ENCODE data around the gene FNBP1.

FNBP1 gene

GRCh38 chr9:129871046-129871445 lies 171.9 kb downstream of the FNBP1 start:
- DNase-seq: no peak

DNA sequence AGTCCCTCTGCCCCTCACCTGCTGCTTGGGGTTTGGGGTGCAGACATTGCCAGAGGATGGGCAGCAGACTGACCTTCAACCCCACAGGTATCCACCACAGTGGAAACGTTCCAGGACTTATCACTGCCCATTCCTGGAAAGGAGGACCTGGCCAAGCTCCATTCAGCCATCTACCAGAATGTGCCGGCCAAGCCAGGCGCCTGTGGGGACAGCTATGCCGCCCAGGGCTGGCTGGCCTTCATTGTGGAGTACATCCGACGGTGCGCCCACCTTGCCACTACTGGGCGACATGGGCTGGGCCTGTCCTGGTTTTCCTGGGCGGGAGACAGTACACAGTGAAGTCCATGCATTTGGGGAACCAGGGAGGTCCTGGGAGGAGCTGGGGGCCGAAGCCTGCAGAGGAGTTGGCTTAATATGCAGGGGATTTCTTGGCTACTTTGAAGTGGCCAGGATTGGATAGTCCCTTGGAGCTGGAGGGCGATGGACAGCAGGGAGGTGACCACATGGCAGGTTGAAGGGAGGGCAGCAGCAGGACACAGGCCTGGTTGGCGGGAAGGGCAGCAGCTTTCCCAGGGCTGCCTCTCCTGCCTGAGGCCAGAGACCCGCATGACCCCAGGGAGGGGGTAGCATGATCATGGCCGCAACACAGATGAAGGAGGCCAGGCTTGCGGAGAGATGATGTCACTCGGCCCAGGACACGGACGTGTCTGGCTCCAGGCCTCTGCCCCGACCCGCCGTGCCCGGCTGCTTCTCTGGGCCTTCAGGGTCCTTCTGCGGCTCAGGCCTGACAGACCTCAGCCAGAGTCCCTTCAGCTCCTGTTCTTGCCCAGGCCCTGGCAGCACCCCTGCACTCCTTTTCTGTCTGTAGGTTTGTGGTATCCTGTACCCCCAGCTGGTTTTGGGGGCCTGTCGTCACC lies 173.1 kb downstream of the FNBP1 start:
- no peak for DNase-seq

GRCh38 chr9:129868872-129869486 lies 174.0 kb downstream of the FNBP1 start:
- DNase-seq: no peak

GRCh38 chr9:129868023-129868871 lies 174.7 kb downstream of the FNBP1 start:
- no peak for DNase-seq

DNA sequence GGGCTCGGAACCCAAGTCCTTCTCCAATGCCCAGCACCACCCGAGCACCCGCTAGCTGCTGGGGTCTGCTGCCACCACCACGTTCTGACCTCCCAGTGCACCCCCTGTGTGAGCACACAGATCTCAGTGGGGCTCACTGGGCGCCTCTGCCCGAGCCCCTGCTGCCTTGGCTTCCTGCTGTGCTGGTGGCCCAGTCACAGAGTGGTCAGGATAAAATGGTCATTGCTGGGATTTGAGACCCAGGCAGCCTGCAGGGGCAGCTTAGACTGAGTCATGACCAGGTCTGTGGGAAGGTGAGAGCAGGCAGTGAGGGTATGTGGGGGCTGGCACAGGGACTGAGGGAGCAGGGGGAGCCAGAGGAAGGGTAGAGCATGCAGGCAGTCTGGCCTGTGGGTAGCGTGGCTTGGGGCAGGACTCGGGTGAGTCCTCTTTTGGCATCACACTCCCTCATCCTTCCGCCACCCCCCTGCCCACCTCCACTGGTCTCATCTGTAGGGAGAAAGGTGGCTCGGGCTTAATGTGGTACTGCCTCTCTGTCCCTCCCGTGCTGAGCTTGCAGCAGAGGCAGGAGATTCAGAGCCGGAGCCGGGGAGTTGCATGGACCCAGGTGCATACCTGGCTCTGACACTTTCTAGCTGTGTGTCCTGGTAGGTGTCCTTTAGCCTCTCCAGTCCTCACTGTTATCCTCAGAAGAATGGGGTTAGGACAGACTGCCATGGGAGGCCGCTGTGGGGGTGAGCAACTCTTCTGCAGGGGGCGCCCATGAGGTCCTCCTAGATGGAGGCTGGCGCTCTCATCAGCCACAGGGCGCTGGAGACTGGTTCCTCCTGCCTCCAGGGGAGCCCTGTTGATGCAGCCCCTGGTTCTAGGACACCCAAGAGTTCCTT lies 175.6 kb downstream of the FNBP1 start:
- no peak for DNase-seq

- DNase-seq: no peak
Measured at GRCh38 chr9:129866394-129867135, 176.4 kb downstream of the FNBP1 start.

DNA sequence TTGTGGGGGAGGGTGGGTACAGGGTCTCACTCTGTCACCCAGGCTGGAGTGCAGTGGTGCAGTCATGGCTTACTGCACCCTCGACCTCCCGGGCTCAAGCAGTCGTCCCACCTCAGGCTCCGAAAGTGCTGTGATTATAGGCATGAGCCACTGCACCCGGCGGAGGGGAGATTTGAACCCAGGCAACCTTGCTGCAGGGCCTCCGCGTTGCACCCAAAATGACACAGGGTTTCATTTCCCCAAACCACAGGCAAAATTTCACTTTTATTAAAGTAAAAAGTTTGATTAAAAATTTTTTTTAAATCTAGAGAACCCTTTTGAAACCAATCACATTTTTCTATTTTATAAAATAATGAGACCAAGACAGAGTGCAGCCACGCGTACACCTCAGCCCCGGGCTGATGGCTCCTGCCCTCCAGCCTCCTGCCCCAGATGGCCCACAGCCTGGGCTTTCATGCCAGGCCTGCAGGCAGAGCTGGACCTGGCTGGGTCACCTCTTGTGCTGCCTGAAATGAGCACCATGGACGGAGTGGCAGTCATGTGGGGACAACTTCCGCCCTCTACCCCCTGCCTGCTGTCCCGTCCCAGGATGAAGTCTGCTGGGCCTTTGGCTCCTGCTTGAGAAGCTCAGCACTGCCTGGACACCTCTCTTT lies 177.2 kb downstream of the FNBP1 start:
- no peak for DNase-seq

DNA sequence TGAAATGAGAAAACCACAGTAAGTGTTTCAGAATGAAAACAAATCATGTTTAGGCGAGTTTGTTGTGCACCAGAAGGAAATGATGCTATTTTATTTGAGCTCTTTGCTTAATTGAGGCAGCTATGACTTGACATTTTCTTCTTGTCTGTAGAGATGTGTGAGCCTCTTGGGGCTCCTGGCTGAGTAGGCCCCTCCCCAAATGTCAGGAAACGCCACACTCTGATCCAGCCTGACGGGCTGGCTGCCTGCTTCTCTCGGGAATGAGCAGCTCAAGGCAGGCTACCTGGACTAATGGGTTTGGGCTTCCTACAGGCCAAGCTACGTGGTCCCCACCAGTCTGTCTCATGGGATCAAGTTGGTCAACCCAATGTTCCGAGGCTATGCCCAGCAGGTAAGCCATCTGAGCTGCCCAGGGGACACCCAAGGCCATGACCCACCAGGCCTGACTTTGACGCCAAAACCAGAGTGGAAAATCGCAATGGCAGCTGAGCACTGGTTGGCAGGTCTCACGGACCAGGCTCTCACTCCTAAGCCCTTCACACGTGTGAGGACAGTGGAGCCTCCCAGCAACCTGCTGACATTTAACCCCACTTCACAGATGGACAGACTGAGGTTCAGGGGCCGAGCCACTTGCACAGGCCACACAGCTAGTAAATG lies 177.9 kb downstream of the FNBP1 start:
- DNase-seq: no peak

DNA sequence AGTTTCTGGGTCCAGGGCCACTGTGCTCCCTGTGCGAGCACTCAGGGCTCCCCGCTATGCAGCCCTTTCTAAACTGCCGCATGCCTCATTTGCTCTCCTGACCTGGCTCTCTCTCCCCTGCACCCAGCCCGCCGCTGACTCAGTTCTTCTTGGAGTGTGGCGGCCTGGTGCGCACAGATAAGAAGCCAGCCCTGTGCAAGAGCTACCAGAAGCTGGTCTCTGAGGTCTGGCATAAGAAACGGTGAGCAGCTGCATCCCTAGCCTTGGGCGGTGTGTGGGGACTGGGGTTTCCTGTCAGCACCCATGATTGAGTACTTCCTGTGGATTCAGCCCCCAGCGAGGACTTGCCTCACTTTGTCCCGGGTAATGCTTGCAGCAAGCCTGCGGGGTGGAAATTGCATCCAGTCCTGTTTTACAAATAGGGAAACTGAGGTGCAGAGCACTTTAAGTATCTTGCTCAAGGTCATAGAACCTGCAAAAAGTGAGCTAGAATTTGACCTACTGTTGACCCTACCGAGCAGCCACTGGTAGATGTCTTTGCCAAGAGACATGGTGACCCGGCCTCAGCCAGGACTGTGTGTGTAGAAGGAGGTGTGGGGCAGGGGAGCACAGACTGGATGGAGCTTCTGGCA lies 179.8 kb downstream of the FNBP1 start:
- DNase-seq: no peak

GRCh38 chr9:129861447-129861827 lies 181.6 kb downstream of the FNBP1 start:
- no peak for DNase-seq

DNA sequence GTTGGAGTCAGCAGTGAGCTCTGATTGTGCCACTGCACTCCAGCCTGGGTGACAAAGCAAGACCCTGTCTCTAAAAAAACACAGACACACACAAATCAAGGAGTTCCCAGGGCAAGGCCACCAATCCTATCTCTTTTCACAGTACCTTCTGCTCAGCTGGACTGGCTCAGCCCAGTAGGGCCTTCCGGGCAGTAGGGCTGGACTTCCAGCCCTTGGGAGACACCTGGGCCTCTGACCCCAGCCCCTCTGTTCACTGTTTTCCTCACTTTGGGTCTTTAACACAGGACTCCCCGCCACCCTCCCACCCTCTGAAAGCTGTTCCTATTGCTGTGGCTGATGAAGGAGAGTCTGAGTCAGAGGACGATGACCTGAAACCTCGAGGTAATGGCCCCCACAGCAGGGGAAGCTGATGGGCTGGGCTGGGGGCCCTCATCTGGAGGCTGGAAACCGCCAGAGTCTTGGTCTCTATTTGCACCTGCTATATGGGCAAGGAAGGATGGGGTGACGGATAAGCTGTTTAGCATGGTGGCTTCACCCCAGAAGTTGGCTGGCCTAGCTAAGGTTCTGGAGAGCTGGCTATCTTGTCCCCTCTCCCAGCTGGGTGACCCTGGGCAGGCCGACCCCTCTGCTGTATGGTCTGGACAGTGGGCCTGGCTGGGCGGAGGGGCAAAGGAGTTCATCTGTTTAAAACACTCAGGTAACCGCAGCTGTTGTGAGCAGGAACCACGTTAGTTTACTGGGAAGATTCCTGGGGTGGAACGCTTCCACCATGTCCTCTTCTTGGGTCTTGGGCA lies 182.1 kb downstream of the FNBP1 start:
- no peak for DNase-seq

DNA sequence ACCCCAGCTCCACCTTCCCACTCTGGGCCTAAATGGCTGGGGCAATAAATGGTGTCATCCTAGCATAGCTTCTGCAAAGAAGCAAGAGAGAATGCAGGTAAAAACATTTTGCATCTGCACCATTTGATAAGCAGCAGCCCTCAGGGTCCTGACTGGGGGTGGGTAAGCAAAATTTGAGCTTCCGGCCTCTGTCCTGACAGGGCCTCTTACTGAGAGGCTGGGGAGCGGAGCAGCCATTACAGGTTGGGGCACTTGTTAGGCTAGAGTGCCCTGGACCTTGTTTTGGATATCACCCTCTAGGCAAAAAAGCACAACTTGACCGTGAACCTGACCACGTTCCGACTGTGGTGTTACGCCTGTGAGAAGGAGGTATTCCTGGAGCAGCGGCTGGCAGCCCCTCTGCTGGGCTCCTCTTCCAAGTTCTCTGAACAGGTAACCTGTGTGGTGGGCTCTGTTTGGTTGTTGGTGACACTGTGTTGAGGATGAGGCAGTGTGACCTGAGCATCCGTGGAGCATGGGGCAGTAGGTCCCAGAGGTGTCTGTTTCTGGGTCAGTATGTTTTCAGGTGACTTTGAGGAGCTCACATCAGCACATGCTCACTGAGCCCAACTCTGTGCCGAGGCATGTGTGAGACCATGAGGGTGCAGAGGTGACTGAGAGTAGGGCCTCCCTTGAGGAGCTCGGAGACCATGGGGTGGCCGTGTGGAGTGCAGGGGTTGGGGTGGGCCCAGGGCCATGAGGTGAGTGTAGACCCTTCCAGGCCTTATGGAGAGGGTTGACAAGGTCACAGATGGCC lies 184.6 kb downstream of the FNBP1 start:
- no peak for DNase-seq

DNA sequence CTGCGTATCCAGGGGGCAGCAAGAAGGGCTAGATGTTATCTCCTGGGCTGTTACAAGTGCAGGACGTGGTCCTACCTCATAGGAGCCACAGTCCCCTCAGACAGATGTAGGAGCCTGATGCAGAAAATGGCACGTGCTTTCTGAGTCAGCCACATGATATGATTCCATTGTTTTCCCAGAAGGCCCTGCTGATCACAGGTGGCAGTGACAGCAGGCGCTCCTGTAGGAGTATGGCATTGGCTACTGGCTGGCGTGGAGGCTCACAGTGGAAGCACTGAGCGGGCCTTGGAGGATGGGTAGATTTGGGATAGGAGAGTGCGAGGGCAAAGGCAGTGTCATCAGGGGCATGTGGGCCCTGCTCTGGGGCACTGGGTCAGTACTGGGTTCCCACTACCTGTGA lies 185.8 kb downstream of the FNBP1 start:
- DNase-seq: no peak

DNA sequence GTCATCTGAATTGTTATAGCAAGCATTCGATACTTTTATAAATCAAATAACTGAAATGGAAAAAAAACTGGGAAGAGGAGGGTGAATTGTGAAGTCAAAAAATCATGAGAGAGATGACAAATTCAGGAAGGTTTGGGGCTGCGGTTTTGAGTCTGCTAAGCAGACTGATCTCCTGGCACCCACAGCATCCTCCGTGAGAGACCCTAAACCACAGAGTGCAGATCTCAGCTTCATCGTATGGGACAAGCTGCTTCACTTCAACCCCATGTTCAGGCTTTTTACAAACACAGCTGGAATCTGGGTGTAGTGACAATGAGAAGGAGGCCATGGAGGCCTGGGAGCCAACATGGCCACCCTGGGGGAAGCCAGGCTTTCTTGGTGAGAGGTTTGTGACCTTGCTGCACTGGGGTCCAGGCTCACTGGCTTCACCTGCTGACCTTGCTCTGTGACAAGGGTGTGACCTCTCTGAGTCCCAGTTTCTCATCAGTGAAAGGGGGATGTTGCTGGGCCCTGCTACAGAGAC lies 188.3 kb downstream of the FNBP1 start:
- DNase-seq: no peak

- no peak for DNase-seq
Measured at GRCh38 chr9:129853614-129854013, 189.4 kb downstream of the FNBP1 start.

- no peak for DNase-seq
Measured at GRCh38 chr9:129852579-129852978, 190.4 kb downstream of the FNBP1 start.

GRCh38 chr9:129851821-129852220 lies 191.2 kb downstream of the FNBP1 start:
- no peak for DNase-seq
